A673 (cell line): ENCODE results near the gene KCNMA1. TPM values are rescaled to one million over a fixed set of nuclear protein-coding genes. Genes with fewer than 3 reads are reported as not detected.

Source experiments
- BruUV-seq: library from RNA; stranded (reverse); fragments of 400-500 nt; replicated peaks from 2 replicates; lab custom pipeline; 2021; lab: Mats Ljungman, UMichigan
- CTCF ChIA-PET: fragments of 300-600 bp; sonication (Branson Sonifier 250); formaldehyde crosslinking; loops from one replicate; lab custom pipeline; 2022; ENCODE audit warnings: antibody characterized with exemption; lab: Charles Lee
- POLR2A ChIA-PET: fragments of 300-600 bp; sonication (Branson Sonifier 250); formaldehyde crosslinking; loops from one replicate; lab custom pipeline; 2022; ENCODE audit warnings: antibody characterized with exemption; ENCODE audit not compliant: low non-redundant PET; lab: Charles Lee
- DNase-seq: peaks from one replicate; pipeline ENCODE4 v3.0.0-alpha.2; 2015; ENCODE audit warnings: low spot score
- H3K27ac ChIP-seq: fragments of 200-600 bp; sonication (generic); 2 replicates; pipeline ENCODE4 v1.5.1; 2016; ENCODE audit warnings: mixed run types, low read depth, mild to moderate bottlenecking, mixed read lengths, antibody characterized with exemption, low read length; ENCODE audit not compliant: poor library complexity, severe bottlenecking
- H3K27me3 ChIP-seq: fragments of 200-600 bp; sonication (generic); replicated peaks from 2 replicates; pipeline ENCODE4 v1.6.1; 2017; ENCODE audit warnings: mixed run types, low read depth, mild to moderate bottlenecking, mixed read lengths, antibody characterized with exemption, low read length; ENCODE audit not compliant: insufficient read depth, poor library complexity
- H3K36me3 ChIP-seq: fragments of 200-600 bp; sonication (generic); 2 replicates; pipeline ENCODE4 v1.6.1; 2016; ENCODE audit warnings: mixed run types, mild to moderate bottlenecking, mixed read lengths, antibody characterized with exemption, low read length; ENCODE audit not compliant: insufficient read depth, poor library complexity, severe bottlenecking
- H3K4me1 ChIP-seq: fragments of 200-600 bp; sonication (generic); 2 replicates; pipeline ENCODE4 v1.6.1; 2017; ENCODE audit warnings: mixed run types, mild to moderate bottlenecking, mixed read lengths, antibody characterized with exemption, low read length; ENCODE audit not compliant: insufficient read depth, poor library complexity, severe bottlenecking
- H3K4me3 ChIP-seq: fragments of 200-600 bp; sonication (generic); 2 replicates; pipeline ENCODE4 v1.5.1; 2016; ENCODE audit warnings: low read depth, mixed run types, mild to moderate bottlenecking, mixed read lengths, low read length; ENCODE audit not compliant: poor library complexity, severe bottlenecking
- H3K9me3 ChIP-seq: fragments of 200-600 bp; sonication (generic); 2 replicates; pipeline ENCODE4 v1.6.1; 2016; ENCODE audit warnings: mixed run types, low read depth, mild to moderate bottlenecking, mixed read lengths, antibody characterized with exemption, low read length; ENCODE audit not compliant: poor library complexity, severe bottlenecking
- EZH2 ChIP-seq: fragments of 200-600 bp; sonication (generic); IDR thresholded peaks from 2 replicates; pipeline ENCODE4 v1.6.1; 2017; ENCODE audit warnings: borderline replicate concordance, low read depth, mild to moderate bottlenecking, mixed read lengths, antibody characterized with exemption, low read length; ENCODE audit not compliant: poor library complexity, severe bottlenecking
- intact Hi-C: fragments of 100-400 bp; cut with micrococcal nuclease; formaldehyde crosslinking; loops from one replicate; pipeline ENCODE4 v1.10.0; 2022; ENCODE audit not compliant: unreplicated experiment
- total RNA-seq: library from RNA; stranded (reverse); gene quantifications from 2 replicates; pipeline ENCODE4 v1.2.3, GENCODE V29; 2021
- TF ChIP-seq, protein P1 (sequence below): fragments of 300-800, 200-600 bp; sonication (generic); conservative IDR thresholded peaks from 2 replicates; pipeline ENCODE4 v1.5.1; 2017; ENCODE audit warnings: low read depth, mild to moderate bottlenecking, antibody characterized with exemption, low read length, moderate library complexity, mixed read lengths

KCNMA1 gene
- total RNA-seq, 1 experiment from 2014 or later, result 0.84 TPM

DNA sequence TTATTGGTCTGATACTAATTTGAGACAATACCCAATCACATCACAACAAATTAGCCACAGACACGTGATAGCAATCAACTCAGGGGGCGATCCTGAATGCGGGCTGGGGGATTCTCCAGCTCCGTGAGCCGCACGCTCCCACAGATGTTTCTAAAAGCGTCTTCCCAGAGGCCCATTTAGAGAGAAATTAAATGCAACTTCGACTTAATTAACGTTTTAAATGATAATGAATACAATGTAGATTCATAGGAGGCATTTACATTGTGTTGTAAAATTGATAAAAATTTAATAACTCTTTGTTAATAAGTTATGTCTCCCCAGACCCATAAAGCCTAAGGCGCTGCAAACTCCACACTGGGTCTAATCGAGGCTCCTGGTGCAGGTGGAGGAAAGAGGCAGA lies 642.6 kb downstream of the KCNMA1 start:
- Histone ChIP-seq H3K36me3 (no peaks in the 10 kb centered on the region), H3K4me3 (no peak overlapping the region), H3K4me1 (no peaks in the 10 kb centered on the region), H3K27ac (no peak overlapping the region), H3K9me3 (no peaks in the 10 kb centered on the region), H3K27me3 (peaks cover 7% of the 10 kb centered on the region)
- TF ChIP-seq, protein P1, sequence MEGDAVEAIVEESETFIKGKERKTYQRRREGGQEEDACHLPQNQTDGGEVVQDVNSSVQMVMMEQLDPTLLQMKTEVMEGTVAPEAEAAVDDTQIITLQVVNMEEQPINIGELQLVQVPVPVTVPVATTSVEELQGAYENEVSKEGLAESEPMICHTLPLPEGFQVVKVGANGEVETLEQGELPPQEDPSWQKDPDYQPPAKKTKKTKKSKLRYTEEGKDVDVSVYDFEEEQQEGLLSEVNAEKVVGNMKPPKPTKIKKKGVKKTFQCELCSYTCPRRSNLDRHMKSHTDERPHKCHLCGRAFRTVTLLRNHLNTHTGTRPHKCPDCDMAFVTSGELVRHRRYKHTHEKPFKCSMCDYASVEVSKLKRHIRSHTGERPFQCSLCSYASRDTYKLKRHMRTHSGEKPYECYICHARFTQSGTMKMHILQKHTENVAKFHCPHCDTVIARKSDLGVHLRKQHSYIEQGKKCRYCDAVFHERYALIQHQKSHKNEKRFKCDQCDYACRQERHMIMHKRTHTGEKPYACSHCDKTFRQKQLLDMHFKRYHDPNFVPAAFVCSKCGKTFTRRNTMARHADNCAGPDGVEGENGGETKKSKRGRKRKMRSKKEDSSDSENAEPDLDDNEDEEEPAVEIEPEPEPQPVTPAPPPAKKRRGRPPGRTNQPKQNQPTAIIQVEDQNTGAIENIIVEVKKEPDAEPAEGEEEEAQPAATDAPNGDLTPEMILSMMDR, result no peak
- no peak for TF ChIP-seq EZH2
- intact Hi-C loops, result no loop called here
- ChIA-PET CTCF (no interaction called here), POLR2A (no interaction called here)
- BruUV-seq, result no TSS peak
- no peak for DNase-seq

DNA sequence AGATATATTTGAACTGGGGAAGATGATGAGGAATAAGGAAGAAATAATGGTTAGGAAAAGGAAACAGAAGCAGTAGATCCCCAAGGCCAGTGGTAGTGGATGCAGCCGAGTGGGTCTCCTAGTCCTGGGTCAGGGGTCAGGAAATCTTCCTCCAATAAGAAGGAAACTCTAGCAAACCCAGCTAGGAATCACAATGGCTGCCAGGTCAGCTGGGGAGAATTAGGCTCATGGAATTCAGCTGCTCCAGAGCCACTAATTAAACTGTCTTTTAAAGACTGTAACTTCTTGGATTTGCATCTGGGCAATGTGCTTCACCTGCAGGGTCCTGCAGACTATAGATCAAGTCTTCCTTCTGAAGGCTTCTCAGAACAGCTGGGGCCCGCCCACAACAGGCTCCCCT lies 644.4 kb downstream of the KCNMA1 start:
- Histone ChIP-seq H3K27ac (no peak overlapping the region), H3K27me3 (peaks cover 7% of the 10 kb centered on the region), H3K9me3 (no peaks in the 10 kb centered on the region), H3K4me3 (no peak overlapping the region), H3K4me1 (no peaks in the 10 kb centered on the region), H3K36me3 (no peaks in the 10 kb centered on the region)
- intact Hi-C loops, result no loop called here
- DNase-seq, result no peak
- CTCF ChIA-PET, result no interaction called here
- POLR2A ChIA-PET, result no interaction called here
- no peak for TF ChIP-seq EZH2
- TF ChIP-seq, protein P1, result no peak
- no TSS peak for BruUV-seq

DNA sequence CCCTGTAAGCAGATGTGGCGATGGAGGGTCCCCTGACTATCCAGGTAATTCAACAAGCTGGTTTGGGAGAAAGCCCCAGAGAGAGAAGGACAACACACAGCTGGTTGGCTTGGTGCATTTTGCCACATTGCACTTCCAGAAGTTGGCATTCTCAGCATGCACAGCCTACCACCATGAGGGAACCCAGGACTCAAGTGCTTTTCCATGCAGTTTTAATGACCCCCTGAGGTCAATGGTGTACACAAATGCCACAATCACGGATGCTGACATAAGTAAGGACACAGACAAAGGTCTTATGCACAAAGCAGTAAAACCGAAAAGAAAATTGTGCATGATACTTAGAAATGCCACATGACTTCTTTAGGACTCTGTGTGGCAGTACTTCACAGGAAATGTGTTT lies 645.1 kb downstream of the KCNMA1 start:
- CTCF ChIA-PET, result no interaction called here
- intact Hi-C loops, result no loop called here
- Histone ChIP-seq H3K4me3 (no peak overlapping the region), H3K27ac (no peak overlapping the region), H3K27me3 (peaks cover 7% of the 10 kb centered on the region), H3K4me1 (no peaks in the 10 kb centered on the region), H3K9me3 (no peaks in the 10 kb centered on the region), H3K36me3 (no peaks in the 10 kb centered on the region)
- BruUV-seq, result no TSS peak
- POLR2A ChIA-PET, result no interaction called here
- TF ChIP-seq, protein P1, result no peak
- TF ChIP-seq EZH2, result no peak
- no peak for DNase-seq
